DOHH2 (cell line): ENCODE results near the gene ENTPD2.

ENCODE experiments used
- EZH2phosphoT487 ChIP-seq: fragments of 200-600 bp; sonication (generic); IDR thresholded peaks from 2 replicates; pipeline ENCODE4 v1.6.1; 2017; ENCODE audit warnings: borderline replicate concordance, mild to moderate bottlenecking, antibody characterized with exemption, low read length, moderate library complexity, mixed read lengths
- TF ChIP-seq, protein P1 (sequence below): fragments of 200-600 bp; sonication (generic); IDR thresholded peaks from one replicate; pipeline ENCODE4 v1.5.1; 2014; ENCODE audit warnings: antibody characterized with exemption, mild to moderate bottlenecking, low read depth, low read length; ENCODE audit not compliant: poor library complexity, severe bottlenecking

DNA sequence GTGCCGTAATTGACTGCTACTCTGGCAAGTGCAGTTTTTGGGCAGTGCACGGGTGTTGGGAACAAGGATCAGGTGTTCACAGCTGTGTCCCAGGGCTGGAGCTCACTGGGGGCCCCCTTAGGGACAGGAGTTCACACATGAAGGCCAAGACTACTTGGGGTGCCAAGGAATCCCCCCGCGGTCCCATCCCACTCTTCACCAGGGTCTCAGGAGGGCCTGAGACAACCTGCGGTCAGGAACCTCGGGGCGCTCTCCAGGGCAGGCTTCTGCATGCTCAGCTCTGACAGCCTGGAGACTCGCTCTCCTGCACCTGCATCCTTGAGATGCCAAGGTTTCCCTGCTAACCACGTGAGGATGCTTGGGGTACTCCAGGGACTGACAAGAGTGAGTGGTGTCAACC is 30.7 kb upstream of the ENTPD2 start:
- TF ChIP-seq, protein P1, sequence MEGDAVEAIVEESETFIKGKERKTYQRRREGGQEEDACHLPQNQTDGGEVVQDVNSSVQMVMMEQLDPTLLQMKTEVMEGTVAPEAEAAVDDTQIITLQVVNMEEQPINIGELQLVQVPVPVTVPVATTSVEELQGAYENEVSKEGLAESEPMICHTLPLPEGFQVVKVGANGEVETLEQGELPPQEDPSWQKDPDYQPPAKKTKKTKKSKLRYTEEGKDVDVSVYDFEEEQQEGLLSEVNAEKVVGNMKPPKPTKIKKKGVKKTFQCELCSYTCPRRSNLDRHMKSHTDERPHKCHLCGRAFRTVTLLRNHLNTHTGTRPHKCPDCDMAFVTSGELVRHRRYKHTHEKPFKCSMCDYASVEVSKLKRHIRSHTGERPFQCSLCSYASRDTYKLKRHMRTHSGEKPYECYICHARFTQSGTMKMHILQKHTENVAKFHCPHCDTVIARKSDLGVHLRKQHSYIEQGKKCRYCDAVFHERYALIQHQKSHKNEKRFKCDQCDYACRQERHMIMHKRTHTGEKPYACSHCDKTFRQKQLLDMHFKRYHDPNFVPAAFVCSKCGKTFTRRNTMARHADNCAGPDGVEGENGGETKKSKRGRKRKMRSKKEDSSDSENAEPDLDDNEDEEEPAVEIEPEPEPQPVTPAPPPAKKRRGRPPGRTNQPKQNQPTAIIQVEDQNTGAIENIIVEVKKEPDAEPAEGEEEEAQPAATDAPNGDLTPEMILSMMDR = no peak
- no peak for TF ChIP-seq EZH2phosphoT487
